ENCODE data around the gene IFNAR2. TPM values are rescaled to one million over a fixed set of nuclear protein-coding genes. Genes with fewer than 3 reads are reported as not detected.

The IFNAR2 gene
- total RNA-seq (100 to 1,000 TPM in 2 of 7 donors, 10 to 100 TPM in 5; 54.7 to 124 (median 86.8) TPM), polyA plus RNA-seq (10 to 100 TPM; 20.4 to 22.3 (median 22.0) TPM)
- long read RNA-seq, donor 1, full-length matches to known transcripts = 8 of 8 reads
- long read RNA-seq, donor 1, partial matches to known transcripts = 0 of 8 reads
- long read RNA-seq, donor 1, other reads (novel, unspliced or antisense) = 0 of 8 reads
- long read RNA-seq, donor 2, full-length matches to known transcripts = 7 of 7 reads
- long read RNA-seq, donor 2, partial matches to known transcripts = 0 of 7 reads
- long read RNA-seq, donor 2, other reads (novel, unspliced or antisense) = 0 of 7 reads

DNA sequence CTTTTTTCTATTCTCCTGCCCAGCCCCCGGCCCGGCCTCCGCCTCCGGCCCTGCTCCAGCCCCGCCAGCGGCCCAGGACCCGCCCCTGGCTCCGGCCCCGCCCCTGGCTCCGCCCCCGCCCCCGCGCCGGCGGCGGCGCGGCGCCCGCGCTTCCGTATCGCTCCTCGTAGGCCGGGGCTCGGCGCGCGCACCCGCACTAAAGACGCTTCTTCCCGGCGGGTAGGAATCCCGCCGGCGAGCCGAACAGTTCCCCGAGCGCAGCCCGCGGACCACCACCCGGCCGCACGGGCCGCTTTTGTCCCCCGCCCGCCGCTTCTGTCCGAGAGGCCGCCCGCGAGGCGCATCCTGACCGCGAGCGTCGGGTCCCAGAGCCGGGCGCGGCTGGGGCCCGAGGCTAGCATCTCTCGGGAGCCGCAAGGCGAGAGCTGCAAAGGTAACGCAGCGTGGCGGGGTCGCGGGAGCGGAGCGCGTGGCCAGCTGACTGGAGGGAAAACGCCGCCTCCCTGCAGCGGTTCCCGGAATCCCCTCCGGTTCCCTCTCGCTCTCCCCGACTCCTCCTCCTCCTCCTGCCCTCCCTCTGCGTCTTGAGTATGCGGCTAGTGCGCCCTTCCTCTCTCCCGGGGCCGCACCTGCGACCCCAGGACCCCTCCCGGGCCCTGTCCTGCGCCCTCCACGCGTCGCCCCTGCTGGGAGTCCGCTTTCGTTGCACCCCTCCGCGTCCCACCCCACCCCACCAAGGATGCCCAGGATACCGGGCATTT lies at the start of gene IFNAR2:
Gene IFNAR2, plus strand, starts transcription at position 155 of the 761 bp plus-strand sequence. CDS start 11,985 bp downstream, outside the sequence.
- peak within 1 kb of the TSS; percentile 97 to 100 (median 99) for H3K27ac ChIP-seq
- TF ChIP-seq CTCF (IDR thresholded peaks at IDR 0.05 in 8 of 11, conservative IDR thresholded peaks at IDR 0.05 in 3 of 11) = peak in 1 of 11 experiments; percentile 0
- TF ChIP-seq POLR2AphosphoS5 (IDR thresholded peaks at IDR 0.05) = peak; percentile 90 to 94 (median 92)
- peak in 2 of 3 donors; percentile 60 to 70 for TF ChIP-seq POLR2A (IDR thresholded peaks at IDR 0.05)
- H3K27me3 ChIP-seq (replicated peaks in 1 of 7) = no peaks in the 10 kb centered on the region
- WGBS, 5 donors = 0 to 1% (median 0%) methylated on average over 37 to 95 of the region's 95 CpGs
- H3K4me3 ChIP-seq = peak within 1 kb of the TSS; percentile 91 to 97 (median 94)
- H3K4me1 ChIP-seq = peaks cover 30 to 65% (median 50%) of the 10 kb centered on the region in 6 donors
- H3K9me3 ChIP-seq = no peaks in the 10 kb centered on the region
- peak; percentile 96 for DNase-seq
- H3K36me3 ChIP-seq = peaks cover 0 to 6% (median 0%) of the 10 kb centered on the region in 6 donors
- intact Hi-C loops (cut with DNase I; ENCODE audit: low total_unique reads) = no loop called here

GRCh38 chr21:33185852-33186251 lies 43.9 kb upstream of the IFNAR2 start:
- WGBS, 5 donors = 19 to 42% (median 30%) methylated on average over 6 of the region's 6 CpGs
- H3K4me1 ChIP-seq = peaks cover 0 to 39% (median 14%) of the 10 kb centered on the region in 6 donors
- no peaks in the 10 kb centered on the region for H3K9me3 ChIP-seq
- H3K27ac ChIP-seq = peak overlapping the region in 7 of 8 donors; percentile 4 to 77 (median 38)
- intact Hi-C loops (cut with DNase I; ENCODE audit: low total_unique reads) = no loop called here
- DNase-seq = no peak
- H3K27me3 ChIP-seq (replicated peaks in 1 of 7) = peaks cover 0 to 8% (median 0%) of the 10 kb centered on the region in 7 donors
- no peaks in the 10 kb centered on the region for H3K36me3 ChIP-seq
- no peak overlapping the region for H3K4me3 ChIP-seq
- TF ChIP-seq POLR2AphosphoS5 (IDR thresholded peaks at IDR 0.05) (no peak), CTCF (IDR thresholded peaks at IDR 0.05 in 8 of 11, conservative IDR thresholded peaks at IDR 0.05 in 3 of 11) (no peak)

DNA sequence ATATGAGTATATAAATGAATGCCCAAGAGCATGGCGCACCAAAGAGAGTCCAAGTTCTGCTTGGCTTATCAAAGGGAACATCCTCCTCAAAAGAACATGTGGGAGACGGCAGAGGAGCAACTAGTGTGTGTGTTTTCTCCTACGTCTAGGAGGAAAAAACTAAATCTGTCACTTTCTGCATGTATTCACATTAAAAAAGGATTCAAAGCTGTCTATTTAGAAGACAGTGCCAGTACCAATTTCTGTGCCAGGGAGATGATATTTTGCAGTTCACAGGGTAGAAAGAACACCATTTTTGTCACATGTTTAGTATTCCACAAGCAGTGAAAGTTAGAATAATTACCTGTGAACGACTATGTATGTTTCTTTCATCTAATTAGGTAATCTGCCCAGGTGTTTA lies 42.5 kb upstream of the IFNAR2 start:
- H3K27ac ChIP-seq = no peak overlapping the region
- intact Hi-C loops (cut with DNase I; ENCODE audit: low total_unique reads) = no loop called here
- no peaks in the 10 kb centered on the region for H3K36me3 ChIP-seq
- no peaks in the 10 kb centered on the region for H3K9me3 ChIP-seq
- no peak for DNase-seq
- WGBS, 5 donors = 76 to 89% (median 82%) methylated on average over 4 of the region's 4 CpGs
- TF ChIP-seq POLR2AphosphoS5 (IDR thresholded peaks at IDR 0.05) (no peak), POLR2A (IDR thresholded peaks at IDR 0.05) (no peak), CTCF (IDR thresholded peaks at IDR 0.05 in 8 of 11, conservative IDR thresholded peaks at IDR 0.05 in 3 of 11) (no peak)
- no peak overlapping the region for H3K4me3 ChIP-seq
- H3K4me1 ChIP-seq = peaks cover 0 to 39% (median 14%) of the 10 kb centered on the region in 6 donors
- H3K27me3 ChIP-seq (replicated peaks in 1 of 7) = peaks cover 0 to 8% (median 0%) of the 10 kb centered on the region in 7 donors

- H3K4me3 ChIP-seq = no peak overlapping the region
- H3K27ac ChIP-seq = no peak overlapping the region
- whole genome bisulfite sequencing, 5 donors = 48 to 64% (median 60%) methylated on average over 4 of the region's 4 CpGs
- intact Hi-C loops (cut with DNase I; ENCODE audit: low total_unique reads) = no loop called here
- H3K36me3 ChIP-seq = no peaks in the 10 kb centered on the region
- no peak for DNase-seq
- peaks cover 0 to 39% (median 14%) of the 10 kb centered on the region in 6 donors for H3K4me1 ChIP-seq
- peaks cover 0 to 8% (median 0%) of the 10 kb centered on the region in 7 donors for H3K27me3 ChIP-seq (replicated peaks in 1 of 7)
- H3K9me3 ChIP-seq = no peaks in the 10 kb centered on the region
- TF ChIP-seq POLR2AphosphoS5 (IDR thresholded peaks at IDR 0.05) (no peak), POLR2A (IDR thresholded peaks at IDR 0.05) (no peak), CTCF (IDR thresholded peaks at IDR 0.05 in 8 of 11, conservative IDR thresholded peaks at IDR 0.05 in 3 of 11) (no peak)
These were observed 40.5 kb upstream of the IFNAR2 start for GRCh38 chr21:33189237-33189636.

Data from spleen (tissue), 13 donors.